GM21619 (cell line): ENCODE measurements around the gene CBX2.
A peak's percentile ranks its signal among the peaks of the same experiment; 100 is the strongest.

Experiments
- ATAC-seq: cut with Tn5 transposase; IDR thresholded peaks from one replicate; pipeline ENCODE4 v1.9.1; 2021; ENCODE audit not compliant: unreplicated experiment

The CBX2 gene

DNA sequence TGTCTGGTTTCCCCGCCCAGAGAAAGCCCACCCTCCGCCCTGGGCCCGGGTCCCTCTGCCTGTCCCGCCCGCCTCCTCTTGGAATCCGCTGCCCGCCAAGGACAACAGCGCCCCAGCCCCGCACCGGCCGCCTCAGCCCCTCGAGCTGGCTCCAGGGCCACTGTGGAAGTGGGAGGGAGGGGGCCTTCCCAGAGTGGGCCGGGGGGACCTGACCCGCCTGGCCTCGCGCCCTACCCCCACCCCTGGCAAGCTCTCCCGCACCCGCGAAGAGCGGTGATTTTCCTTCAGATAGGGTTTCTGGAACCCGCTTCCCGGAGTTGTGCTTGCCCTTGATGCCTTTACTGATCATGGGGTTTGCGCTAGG is 21.2 kb downstream of the CBX2 start:
- ATAC-seq = no peak

DNA sequence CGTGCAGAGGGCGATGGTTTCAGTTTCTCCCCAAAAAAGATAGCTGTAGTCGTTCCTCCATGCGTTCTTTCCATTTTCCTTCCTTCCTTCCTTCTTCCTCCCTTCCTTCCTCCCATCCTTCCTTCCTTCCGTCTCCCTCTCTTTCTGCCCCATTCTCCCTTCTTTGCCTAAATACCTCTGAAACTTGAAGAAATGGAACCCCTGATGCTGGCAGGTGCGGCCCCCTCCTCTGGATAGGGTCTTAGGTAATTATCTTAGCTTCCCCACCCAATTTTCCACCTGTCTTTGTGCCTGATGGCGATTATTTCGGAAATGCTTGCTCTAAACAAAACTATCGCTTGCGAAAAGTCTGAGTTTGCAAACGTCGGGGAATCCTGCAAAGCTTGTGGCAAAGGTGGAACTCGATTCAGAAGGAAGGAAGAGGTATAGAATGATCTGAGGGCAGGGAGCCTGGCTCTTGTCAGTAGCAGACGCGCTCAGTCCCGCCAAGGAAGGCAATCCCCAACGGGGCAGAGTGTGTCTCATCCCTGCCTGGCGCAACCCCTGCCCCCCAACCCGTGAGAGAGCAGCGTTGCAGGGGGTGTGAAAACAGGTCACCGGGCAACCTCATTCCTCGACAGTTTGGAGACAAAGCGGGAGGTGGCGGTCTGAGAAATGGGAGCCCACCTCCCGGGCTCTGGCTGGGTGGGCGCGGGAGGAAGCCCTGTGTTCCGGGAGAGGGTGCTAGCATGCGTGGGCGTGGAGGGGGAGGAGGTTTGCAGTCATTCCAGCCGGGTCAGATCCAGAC is 21.8 kb downstream of the CBX2 start:
- ATAC-seq = no peak

DNA sequence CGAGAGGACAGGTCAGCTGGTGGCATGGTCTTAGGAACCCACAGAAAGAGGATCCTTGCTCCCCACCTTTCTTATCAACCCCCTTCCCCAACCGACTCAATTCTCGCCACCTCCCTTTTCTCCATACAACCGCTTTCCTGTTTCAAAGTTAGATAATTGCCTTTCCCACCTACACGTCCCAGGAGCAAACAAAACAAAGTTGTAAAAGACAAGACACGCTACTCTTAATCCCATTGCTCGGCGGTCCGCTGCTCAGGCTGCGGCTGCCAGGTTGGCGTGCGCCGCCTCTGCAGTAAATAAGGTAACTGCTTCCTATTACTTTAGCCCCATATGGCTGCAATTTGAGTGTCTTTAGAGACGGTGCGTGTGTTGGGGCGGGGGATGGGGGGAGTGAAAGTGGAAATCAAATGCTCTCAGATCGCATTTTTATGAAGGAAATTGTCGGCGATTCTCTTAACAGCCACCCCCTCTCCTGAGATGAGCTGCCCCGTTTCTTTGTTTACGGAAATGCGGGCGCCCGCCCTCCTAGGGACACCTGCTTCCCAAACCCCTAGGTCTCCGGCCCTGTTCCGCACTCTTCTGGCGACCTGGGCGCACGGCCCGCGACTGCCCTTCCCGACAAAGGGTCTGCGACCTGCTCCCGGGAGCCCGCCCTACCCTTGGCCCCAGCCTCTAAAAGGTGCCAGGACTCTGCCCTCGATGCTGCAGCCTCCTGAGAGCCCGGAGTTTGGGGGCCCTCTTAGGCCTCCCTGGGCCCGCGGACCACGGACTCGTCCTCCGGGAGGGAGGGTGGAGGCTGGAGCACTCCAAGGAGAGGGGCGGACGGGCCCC is 22.6 kb downstream of the CBX2 start:
- no peak for ATAC-seq

DNA sequence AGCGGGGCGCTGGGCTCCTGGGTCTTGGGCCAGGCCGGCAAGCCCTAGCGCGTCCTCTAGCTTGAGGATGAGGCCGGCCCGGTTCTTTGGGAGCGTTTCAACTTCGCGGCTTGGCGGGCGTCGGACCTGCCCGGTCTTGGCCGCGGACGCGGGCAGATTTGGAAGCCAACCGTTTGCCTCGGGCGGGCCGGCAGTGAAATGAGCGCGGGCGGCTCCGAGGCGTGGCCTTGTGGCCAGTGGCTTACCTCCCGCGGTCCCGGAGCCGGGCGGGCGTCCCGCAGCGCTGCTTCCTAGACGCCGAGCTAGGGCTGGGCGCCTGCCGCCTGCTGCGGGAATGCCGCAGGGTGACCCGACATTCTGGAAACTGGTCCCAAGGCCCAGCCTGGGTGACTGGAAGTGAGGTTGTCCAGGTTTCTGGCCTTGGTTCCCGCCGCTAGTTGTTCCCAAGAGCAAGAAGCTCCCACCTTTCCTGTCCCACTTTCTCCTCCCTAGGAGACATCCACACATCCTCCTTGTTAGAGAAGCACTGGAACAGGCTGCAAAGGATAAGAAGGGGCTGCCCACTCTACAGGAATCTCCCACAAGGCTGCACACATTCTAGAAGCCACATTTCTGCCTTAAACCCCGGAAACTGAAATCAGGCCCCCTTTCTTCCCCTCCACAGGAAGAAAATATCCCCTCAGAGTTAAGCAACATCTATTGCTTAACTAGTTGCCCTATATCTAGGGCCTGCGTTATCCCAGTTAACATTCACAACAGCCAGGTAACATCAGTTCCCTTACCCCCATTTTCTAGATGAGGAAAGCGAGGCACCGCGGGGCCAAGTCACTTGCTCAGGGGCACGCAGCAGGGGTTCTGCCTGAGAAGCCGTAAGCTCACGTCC is 23.4 kb downstream of the CBX2 start:
- ATAC-seq = no peak

DNA sequence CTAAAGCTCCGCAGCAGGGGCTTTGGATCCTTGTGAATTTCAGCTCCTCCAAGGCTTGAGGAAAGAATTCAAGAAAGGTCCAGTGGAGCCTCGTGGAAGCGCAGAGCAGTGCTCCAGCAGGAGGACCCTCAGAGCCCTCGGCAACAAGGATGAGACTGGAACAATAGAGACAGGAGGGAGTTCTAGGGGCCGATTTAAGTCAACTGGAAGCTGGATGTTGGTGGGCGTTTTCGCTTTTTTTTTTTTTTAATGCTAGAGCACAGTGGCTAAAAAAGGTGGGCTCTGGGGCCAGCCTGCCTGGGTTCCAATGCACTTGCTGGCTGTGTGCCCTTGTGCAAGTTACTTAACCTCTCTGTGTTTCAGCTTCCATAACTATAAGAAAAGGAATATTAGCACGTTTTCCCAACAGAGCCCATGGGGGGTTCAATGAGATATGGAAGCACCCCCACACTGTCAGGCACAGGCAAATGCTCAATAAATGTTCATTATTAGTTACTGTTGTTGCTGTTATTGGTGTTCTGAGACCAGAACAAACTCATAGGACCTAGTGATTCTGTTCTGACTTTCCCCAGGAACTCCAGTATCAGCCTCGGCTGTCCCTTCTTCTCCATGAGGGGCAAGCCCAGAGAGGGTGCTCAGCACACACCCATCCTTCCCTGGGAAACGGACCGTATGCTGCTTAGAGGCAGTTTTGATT is 24.2 kb downstream of the CBX2 start:
- ATAC-seq = no peak

DNA sequence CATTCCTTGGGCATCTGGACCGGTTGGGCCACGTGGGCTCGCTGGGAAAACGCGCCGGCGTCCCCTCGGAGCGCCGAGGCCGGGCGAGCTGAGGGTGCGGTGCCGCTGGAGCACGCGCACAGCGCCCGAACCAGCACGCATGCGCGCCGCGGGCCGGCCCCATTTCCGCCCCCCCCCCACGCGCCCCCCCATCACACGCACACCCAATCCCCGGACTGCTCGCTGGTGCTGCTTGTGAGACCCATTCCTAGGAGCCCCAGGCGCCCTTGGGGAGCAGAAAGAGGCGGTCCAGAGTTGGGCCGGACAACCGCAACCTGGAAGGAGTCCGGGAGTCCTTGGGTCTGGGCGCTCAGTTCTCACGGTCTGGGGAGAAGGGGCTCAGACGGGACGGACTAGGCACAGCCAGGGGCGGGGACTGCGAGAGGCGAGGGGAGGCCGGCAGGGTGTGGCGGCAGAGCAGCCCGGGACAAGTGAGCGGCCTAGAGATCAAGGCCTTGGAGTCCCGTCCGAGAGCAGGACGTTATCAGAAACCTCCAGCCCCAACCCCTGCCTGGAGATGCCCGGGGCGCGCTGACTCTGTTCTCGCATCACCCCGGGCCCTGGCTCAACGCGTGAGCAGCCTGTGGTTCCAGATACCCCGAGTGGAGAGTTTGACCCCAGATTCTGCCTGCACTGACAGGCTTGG is 24.9 kb downstream of the CBX2 start:
- no peak for ATAC-seq

DNA sequence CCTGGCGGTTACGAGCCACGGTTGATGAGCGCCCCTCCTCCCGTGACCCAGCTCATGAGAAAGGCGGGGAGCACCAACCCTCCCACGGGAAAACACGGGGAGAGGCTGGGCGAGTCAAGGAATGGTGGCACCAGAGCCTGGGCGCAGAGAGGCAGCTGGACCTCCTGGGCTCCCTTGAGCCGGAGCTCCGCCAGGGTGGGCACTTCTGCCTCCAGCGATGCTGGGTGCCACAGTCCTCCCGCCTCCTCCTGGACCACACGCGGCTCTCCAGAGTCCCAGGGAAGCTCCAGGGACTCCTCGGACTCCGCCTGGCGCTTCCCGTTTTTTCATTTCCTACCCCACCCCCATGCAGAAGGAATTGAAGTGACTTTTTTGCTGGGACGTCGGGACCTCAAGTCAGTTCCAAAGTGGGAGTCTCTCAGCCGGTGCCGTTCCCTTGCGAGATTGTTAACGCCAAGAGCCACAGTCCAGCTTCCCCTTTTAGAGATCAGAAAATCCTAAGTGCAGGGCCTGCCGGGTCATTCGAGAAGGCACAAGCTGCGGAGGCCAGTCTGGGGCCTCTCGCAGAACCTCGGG is 25.6 kb downstream of the CBX2 start:
- ATAC-seq = no peak

DNA sequence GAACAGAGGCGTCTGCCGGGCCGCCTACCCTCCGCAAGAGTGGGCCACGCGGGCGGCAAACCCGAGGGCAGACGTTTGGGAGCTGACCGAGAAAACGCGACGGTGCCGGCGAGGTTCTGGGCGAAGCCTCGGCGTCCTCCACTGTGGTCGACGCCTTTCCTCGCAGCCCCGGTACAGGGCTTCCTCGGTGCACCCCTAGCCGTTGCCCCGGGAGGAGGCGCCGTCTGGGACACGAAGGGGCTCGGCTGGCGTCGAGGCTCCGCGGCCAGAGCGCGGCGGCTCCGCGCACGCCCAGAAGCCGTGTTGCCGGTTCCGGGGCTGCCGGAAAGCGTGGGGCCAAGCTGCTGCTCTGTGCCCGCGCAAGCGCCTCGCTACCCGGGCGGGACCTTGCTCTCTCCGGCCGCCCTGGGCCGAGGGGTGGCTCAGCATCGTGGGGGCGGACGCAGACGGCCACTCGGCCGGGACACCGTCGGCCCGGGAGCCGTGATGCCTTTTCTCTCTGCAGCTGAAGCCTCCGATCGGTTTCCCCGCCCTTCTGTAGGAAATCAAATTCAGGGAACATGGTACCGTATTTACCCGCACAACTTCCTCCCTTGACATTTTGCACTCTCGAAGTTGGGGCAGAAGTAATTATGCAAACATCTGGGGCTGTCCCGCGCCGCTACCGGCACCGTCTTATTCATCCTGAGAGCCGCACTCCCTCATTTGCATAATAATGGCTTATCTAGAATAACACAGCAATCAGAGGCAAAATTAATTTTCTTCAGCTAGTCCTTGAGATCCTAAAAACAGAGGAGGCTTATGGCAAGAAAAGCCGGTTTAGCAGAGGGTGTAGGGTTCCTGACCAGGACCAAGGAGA is 26.3 kb downstream of the CBX2 start:
- peak; percentile 73 for ATAC-seq

DNA sequence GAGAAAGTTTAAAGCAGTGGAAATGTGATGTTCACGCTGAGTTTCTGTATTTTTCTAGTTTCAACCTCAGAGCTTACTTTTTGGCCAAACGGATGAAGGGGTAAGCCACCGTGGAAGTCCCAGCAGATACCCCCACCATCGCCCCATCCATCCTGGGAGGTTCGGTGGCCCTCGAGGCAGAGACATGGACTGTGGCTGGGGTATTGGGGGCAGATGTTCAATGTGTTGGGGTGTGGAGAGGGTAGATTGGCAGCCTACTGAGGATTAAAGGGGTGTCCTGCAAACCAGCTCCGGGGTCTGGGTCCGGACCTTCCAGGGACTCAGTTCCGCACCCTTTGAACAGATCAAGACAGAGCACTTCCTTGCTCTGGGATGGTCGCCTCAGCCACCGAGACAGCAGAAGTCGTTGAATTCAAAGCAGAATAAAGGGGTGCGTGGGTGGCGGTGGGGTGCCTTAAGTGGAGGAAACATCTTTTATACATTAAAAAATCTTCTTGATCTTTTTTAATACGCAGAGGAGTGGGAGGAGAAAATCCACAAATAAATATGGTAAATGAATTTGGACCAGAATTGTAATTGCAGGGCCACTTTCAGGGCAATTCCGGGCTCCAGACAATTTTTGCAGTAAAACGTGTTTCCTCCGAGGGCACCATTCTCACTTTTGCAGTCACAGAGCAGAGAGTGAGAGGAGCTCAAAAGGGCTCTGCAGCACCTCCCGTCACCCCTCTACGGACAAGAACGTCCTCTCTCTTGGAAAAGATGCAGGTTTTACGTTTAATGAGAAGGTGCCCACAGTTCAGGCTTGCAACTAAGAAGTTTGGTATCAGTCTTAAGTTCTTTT is 27.1 kb downstream of the CBX2 start:
- peak; percentile 10 for ATAC-seq

DNA sequence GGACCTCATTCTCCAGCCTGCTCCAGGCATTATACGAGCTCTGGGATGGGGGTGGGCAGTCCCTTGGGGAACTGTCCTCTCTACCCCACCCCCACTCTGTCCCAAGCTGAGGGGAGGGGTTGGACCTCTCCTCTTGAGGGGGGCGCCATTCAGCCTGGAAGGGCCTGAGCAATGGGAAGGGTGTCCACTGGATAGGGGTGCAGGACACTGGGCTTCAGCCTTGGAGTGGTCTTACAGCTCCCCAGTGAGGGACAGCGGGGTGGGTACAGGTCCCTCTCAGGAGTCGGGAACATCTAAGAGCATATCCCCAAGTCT is 28.5 kb downstream of the CBX2 start:
- no peak for ATAC-seq

DNA sequence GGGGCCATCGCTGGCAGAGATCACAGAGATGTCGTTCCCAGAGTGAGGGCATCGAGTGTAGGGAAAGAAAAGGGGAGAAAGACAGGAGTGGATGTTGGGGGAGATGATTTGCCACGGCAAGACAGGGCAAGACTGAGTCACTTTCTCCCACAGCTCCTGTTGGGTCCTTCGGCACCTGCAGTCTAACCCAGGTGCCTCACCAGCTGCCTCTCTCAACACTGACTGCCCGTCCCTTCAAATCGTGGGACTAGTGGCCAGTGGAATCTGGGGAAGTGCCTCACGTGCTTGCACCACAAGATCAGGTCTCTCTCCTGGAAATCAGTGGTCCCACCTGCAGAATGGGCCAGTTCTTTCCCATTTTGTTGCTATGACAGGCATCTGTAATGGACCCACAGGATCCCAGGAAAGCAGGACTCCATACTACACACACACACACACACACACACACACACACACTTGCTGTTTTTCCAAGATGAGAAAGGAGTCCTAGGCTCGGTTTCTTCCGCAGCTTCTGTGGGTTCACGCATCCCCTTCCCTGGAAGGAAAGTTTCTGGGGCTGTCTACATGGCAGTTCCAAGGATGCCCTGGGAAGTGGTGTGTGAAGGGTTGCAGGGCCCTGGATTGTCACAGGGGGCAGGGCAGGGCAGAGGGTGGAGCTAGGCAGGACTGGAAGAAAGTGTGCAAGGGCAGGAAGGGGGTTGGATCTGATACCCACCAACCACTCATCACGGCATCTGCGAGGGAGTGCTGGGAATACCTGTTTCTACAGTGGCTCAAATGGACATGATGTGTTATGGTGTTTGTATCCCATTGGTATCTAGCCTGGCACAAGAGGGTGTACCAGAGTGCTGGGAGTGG is 29.1 kb downstream of the CBX2 start:
- no peak for ATAC-seq

DNA sequence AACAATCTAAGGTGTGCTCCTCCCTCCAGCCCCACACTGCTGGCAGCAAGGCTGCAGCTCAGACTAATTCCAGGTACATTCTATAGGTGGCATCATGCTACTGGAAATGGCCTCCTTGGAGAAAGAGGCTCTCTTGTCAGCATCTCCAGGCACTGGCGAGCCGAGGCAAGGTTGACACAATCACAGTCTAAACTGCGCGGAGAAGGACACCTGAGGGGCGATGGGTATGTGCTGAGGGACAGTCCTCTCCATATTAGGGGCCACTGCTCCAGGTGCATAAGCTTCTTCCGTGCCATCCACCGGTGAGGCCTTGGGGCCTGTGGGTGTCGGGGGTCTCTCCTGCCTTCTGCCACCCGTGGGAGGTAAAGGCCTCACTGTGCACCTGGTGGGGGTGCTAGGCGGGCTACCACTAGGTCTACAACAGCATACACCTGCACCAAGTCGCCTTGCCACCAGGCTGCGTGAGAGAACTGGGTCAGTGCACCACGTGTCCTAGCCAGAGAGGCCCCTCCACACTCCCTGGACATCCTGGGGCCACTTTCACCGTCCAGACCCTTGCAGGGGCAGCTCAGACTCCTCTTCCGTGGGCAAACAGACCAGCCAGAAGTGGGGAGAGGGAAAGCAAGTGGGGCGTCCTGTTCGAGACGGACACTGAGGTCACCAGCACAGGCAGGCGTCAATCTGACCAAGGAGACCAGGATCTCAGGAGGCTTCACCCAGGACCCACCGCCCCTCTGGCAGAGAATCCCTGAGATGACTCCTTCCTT is 31.0 kb downstream of the CBX2 start:
- no peak for ATAC-seq

DNA sequence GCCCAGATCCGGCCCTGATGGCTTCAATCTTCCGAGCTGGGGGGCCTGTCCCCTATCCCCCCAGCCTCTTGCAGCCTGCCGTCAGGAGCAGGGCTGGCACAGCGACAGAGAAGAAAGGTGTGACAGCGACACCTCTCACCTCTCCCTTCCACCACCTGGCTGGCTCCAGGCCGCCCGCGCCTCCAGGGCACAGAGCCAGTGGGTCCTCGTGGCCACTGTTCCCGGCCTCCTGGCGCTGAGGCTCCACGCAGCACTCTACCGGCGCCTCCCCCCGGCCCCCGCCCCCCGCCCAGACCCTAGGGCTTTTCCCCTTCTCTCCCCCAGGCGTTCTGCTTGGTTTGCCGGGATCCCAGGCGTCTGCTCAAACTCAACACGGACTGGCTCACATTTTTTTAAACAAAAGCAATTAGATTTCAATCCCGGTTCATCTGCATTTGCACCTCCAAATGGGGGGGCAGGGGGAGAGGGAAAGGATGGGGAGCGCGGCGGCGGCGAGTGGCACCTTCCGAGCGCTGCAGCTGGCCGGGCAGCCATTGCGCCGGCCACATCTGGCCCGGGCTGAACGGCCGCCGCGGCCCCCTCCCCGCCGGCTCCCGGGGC is 31.7 kb downstream of the CBX2 start:
- no peak for ATAC-seq

DNA sequence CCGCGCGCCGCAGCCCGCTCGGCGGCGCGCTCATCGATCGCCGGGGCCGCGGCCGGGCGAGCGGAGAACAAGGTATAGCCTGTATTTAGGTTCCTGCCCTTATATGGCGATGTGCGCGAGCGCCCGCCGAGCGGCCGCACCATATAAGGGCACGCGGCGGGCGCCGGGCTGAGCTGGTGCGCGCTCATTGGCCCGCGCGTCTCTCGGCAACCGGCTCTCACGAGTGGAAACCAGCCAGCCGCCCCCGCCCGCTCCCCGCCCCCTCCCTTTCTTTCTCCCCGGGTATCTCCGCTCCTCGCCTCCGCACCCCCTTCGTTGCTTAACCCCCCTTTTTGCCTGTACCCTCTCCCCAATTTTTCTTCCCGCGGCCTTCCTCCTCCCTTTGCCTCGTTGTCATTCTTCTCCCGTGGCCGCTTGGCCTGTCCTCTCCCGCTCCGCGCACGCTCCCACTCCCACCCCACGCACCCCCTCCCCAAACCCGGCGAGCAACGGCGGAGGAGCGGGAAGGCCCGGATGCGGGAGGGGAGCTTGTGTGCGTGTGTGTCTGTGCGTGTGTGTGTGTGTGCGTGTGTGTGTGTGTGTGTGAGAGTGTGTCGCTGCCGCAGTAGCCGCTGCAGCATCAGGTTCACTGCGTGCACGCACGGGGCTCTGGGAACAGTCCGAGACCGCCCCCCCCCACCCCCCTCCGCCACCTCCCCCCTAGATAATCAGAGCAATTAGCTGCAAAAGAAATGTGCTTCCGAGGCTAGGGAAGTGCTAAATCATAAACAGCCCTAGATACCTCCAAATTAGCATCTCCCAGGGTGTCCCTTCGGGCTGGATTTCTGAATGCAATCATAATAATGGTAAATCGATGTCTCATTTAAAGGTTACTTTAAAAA is 32.4 kb downstream of the CBX2 start:
- ATAC-seq = peak; percentile 69
